ENCODE measurements around the gene CDHR2.

CDHR2 gene

GRCh38 chr5:176601901-176602482 is 52.9 kb downstream of the CDHR2 start:
- ATAC-seq: no peak
- TF ChIP-seq CREB5 (CRISPR knock-in tag; IDR thresholded peaks at IDR 0.05; ENCODE audit: low read depth): no peak
- no peak for TF ChIP-seq ZC3H10 (CRISPR knock-in tag; IDR thresholded peaks at IDR 0.05)
- no peak for TF ChIP-seq TOX (CRISPR knock-in tag; IDR thresholded peaks at IDR 0.05; ENCODE audit: borderline replicate concordance)
- no peak for TF ChIP-seq PATZ1 (CRISPR knock-in tag; IDR thresholded peaks at IDR 0.05; ENCODE audit: borderline replicate concordance)
- no peak for TF ChIP-seq TSHZ2 (CRISPR knock-in tag; IDR thresholded peaks at IDR 0.05)
- TF ChIP-seq ZNF565 (CRISPR knock-in tag; conservative IDR thresholded peaks at IDR 0.05; ENCODE audit: low read depth): no peak
- no peak for TF ChIP-seq CSRNP3 (CRISPR knock-in tag; IDR thresholded peaks at IDR 0.05)
- no peak for TF ChIP-seq RARB (CRISPR knock-in tag; IDR thresholded peaks at IDR 0.05)
- no peak for TF ChIP-seq ARNTL (CRISPR knock-in tag; IDR thresholded peaks at IDR 0.05; ENCODE audit: borderline replicate concordance, low read depth)
- TF ChIP-seq POU6F1 (CRISPR knock-in tag; IDR thresholded peaks at IDR 0.05; ENCODE audit: borderline replicate concordance, low read depth): no peak
- TF ChIP-seq ISL1 (CRISPR knock-in tag; IDR thresholded peaks at IDR 0.05): no peak
- no peak for TF ChIP-seq ZFP3 (CRISPR knock-in tag; IDR thresholded peaks at IDR 0.05)

GRCh38 chr5:176603091-176603490 is 53.9 kb downstream of the CDHR2 start:
- ATAC-seq: no peak
- no peak for TF ChIP-seq ISL1 (CRISPR knock-in tag; IDR thresholded peaks at IDR 0.05)
- TF ChIP-seq CSRNP3 (CRISPR knock-in tag; IDR thresholded peaks at IDR 0.05): no peak
- no peak for TF ChIP-seq PATZ1 (CRISPR knock-in tag; IDR thresholded peaks at IDR 0.05; ENCODE audit: borderline replicate concordance)
- TF ChIP-seq PPARA (CRISPR knock-in tag; IDR thresholded peaks at IDR 0.05; ENCODE audit: borderline replicate concordance): no peak
- TF ChIP-seq TSHZ2 (CRISPR knock-in tag; IDR thresholded peaks at IDR 0.05): no peak
- TF ChIP-seq ZFP30 (CRISPR knock-in tag; IDR thresholded peaks at IDR 0.05): no peak
- TF ChIP-seq CSDC2 (CRISPR knock-in tag; IDR thresholded peaks at IDR 0.05): no peak
- no peak for TF ChIP-seq SNAI2 (CRISPR knock-in tag; IDR thresholded peaks at IDR 0.05)
- no peak for TF ChIP-seq ZC3H10 (CRISPR knock-in tag; IDR thresholded peaks at IDR 0.05)
- TF ChIP-seq OSR1 (CRISPR knock-in tag; IDR thresholded peaks at IDR 0.05): no peak
- no peak for TF ChIP-seq ZNF70 (CRISPR knock-in tag; IDR thresholded peaks at IDR 0.05)
- TF ChIP-seq ZFP3 (CRISPR knock-in tag; IDR thresholded peaks at IDR 0.05): no peak
- TF ChIP-seq ZNF565 (CRISPR knock-in tag; conservative IDR thresholded peaks at IDR 0.05; ENCODE audit: low read depth): no peak
- no peak for TF ChIP-seq ARNTL (CRISPR knock-in tag; IDR thresholded peaks at IDR 0.05; ENCODE audit: borderline replicate concordance, low read depth)
- TF ChIP-seq POU6F1 (CRISPR knock-in tag; IDR thresholded peaks at IDR 0.05; ENCODE audit: borderline replicate concordance, low read depth): no peak
